Choroid plexus epithelial cell (primary cell): ENCODE measurements around the gene ZNF221.
A peak's percentile ranks its signal among the peaks of the same experiment; 100 is the strongest.

Experiments
- DNase-seq: peaks from one replicate; pipeline ENCODE4 v3.0.0-alpha.2; 2010; ENCODE audit warnings: low read depth
- H3K4me3 ChIP-seq: 2 replicates; pipeline ENCODE4 v1.5.1; 2011; ENCODE audit warnings: low read depth, mild to moderate bottlenecking, control low read depth, low read length, moderate library complexity
- CTCF ChIP-seq: conservative IDR thresholded peaks from 2 replicates; pipeline ENCODE4 v1.5.1; 2011; ENCODE audit warnings: low read depth, mild to moderate bottlenecking, control low read depth, inconsistent platforms, low read length, moderate library complexity

Gene ZNF221

GRCh38 chr19:43957891-43958290 is 6.9 kb downstream of the ZNF221 start:
- no peak for TF ChIP-seq CTCF
- no peak overlapping the region for H3K4me3 ChIP-seq
- peak; percentile 36 for DNase-seq

GRCh38 chr19:43960411-43960810 is 9.4 kb downstream of the ZNF221 start:
- DNase-seq = no peak
- no peak for TF ChIP-seq CTCF
- H3K4me3 ChIP-seq = no peak overlapping the region

- DNase-seq = peak; percentile 16
- no peak for TF ChIP-seq CTCF
- H3K4me3 ChIP-seq = no peak overlapping the region
Observed at GRCh38 chr19:43966079-43966694, 15.2 kb downstream of the ZNF221 start.

GRCh38 chr19:43976732-43977131 is 25.7 kb downstream of the ZNF221 start:
- DNase-seq = no peak
- TF ChIP-seq CTCF = no peak
- no peak overlapping the region for H3K4me3 ChIP-seq

GRCh38 chr19:43983544-43983911 is 32.5 kb downstream of the ZNF221 start:
- no peak for DNase-seq
- peak overlapping the region; percentile 87 for H3K4me3 ChIP-seq
- TF ChIP-seq CTCF = no peak

GRCh38 chr19:43983912-43984686 is 33.1 kb downstream of the ZNF221 start, which contains the start of gene ZNF155:
ZNF155 (plus strand) TSS chr19:43984188; CDS start chr19:43988544, 4,356 bp downstream.
- TF ChIP-seq CTCF = no peak
- peak; percentile 98 for DNase-seq
- peak within 1 kb of the TSS; percentile 87 for H3K4me3 ChIP-seq

GRCh38 chr19:43984687-43985000 is 33.6 kb downstream of the ZNF221 start:
- TF ChIP-seq CTCF = no peak
- H3K4me3 ChIP-seq = peak overlapping the region; percentile 87
- peak; percentile 11 for DNase-seq
